Renal pelvis (tissue), 4 donors: ENCODE measurements around the gene KIF12. TPM values are rescaled to one million over a fixed set of nuclear protein-coding genes. Genes with fewer than 3 reads are reported as not detected.
"Not testable (repeated sequence)": the region's sequence is repeated elsewhere in the genome, so short reads cannot be mapped to it uniquely, and the experiment has no call there.

ENCODE experiments used
- DNase-seq: peaks from one replicate; pipeline ENCODE4 v3.0.0-alpha.2; 2013
- polyA plus RNA-seq, 3 donors: library from polyadenylated mRNA; unstranded; fragments of 120-200 nt; gene quantifications; one replicate each; pipeline ENCODE4 v1.2.1, GENCODE V29; 2013; ENCODE audit not compliant: insufficient read length in 3 of 3

The KIF12 gene
- polyA plus RNA-seq, 3 donors = 191 to 249 (median 227) TPM

DNA sequence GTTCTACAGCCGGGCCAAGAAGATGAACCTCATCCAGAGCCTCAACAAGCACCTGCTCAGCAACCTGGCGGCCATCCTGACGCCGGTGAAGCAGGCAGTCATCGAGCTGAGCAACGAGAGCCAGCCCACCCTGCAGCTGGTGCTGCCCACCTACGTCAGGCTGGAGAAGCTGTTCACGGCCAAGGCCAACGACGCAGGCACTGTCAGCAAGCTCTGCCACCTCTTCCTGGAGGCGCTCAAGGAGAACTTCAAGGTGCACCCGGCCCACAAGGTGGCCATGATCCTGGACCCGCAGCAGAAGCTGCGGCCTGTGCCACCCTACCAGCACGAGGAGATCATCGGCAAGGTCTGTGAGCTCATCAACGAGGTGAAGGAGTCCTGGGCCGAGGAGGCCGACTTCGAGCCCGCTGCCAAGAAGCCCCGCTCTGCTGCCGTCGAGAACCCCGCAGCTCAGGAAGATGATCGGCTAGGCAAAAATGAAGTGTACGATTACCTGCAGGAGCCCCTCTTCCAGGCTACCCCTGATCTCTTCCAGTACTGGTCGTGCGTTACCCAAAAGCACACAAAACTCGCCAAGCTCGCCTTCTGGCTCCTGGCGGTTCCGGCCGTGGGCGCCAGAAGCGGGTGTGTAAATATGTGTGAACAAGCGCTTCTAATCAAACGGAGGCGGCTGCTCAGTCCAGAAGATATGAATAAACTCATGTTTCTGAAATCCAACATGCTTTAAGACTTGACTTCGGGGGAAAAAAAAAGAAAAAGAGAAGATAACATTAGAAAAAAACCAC, 49.5 kb downstream of the KIF12 start:
- no peak for DNase-seq

GRCh38 chr9:114048533-114049415, 50.3 kb downstream of the KIF12 start:
- DNase-seq = no peak

DNA sequence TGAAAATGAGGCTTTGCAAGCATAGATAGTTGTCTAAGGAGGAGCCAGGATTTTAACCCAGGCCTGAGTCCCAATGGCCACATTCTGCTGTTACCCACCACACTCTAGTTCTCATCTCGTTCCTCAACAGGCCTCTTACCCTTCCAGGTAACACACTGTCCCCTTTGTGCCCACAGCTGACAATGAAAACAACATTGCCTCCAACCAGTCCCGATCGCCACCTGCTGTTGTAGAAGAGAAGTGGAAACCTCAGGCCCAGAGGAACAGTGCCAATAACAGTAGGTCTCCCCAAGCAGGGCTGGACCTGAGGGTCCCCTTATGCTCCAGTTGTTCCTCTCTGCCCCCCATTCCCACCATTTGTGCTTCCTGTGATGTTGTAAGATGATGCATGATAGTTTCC, 51.4 kb downstream of the KIF12 start:
- no peak for DNase-seq

- no peak for DNase-seq
Measured at GRCh38 chr9:114046875-114047274, 52.2 kb downstream of the KIF12 start.

- no peak for DNase-seq
Measured at GRCh38 chr9:114046237-114046755, 52.8 kb downstream of the KIF12 start.

DNA sequence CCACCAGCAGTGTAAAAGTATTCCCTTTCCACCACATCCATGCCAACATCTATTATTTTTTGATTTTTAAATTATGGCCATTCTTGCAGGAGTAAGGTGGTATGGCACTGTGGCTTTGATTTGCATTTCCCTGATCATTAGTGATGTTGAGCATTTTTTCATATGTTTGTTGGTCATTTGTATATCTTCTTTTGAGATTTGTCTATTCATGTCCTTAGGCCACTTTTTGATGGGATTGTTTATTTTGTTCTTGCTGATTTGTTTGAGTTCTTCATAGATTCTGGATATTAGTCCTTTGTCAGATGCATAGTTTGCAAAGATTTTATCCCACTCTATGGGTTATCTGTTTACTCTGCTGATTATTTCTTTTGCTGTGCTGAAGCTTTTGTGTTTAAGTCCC, 55.4 kb downstream of the KIF12 start:
- DNase-seq = not testable (repeated sequence)

Other genes starting within 250 kb of the KIF12 start
- gene ZNF618, start 223.0 kb downstream of the KIF12 start, polyA plus RNA-seq = 10 to 100 TPM; 42.3 to 48.8 (median 45.8) TPM
- 1 to 10 TPM; 1.5 to 2.2 (median 1.9) TPM for gene AMBP, start 21.0 kb downstream of the KIF12 start, polyA plus RNA-seq
- 10 to 100 TPM; 31.8 to 51.5 (median 43.2) TPM for gene COL27A1, start 56.2 kb upstream of the KIF12 start, polyA plus RNA-seq
- under 1 TPM in 1 of 3 donors, not detected in 2; 0.53 TPM for gene ORM1, start 223.8 kb upstream of the KIF12 start, polyA plus RNA-seq
- gene ORM2, start 230.6 kb upstream of the KIF12 start, polyA plus RNA-seq = not detected